ENCODE results near the gene GRIK2. TPM values are rescaled to one million over a fixed set of nuclear protein-coding genes. Genes with fewer than 3 reads are reported as not detected.

Gene GRIK2
- polyA plus RNA-seq, 1 experiment: 12.8 TPM

DNA sequence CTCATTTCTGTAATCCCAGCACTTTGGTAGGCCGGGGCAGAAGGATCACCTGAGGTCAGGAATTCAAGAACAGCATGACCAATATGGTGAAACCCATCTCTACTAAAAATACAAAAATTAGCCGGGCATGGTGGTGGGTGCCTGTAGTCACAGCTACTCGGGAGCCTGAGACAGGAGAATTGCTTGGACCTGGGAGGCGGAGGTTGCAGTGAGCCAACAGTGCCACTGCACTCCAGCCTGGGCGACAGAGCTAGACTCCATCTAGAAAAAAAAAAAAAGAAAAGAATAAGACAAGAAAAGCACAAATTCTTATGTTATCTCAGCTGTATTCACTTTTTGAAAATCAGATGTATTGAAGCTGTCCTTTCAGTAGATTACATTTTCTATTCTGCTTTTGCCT lies 289.4 kb downstream of the GRIK2 start:
- no peaks in the 10 kb centered on the region for H3K9me3 ChIP-seq (ENCODE audit: control insufficient read depth, insufficient read depth, low read length)
- CTCF ChIA-PET: interaction anchor here (1.0 kb wide), 1 partner anchor 1576 kb away, joined by 3 read pairs; no protein-coding TSS in a partner anchor
- H3K27ac ChIP-seq (ENCODE audit: low read depth, low read length): no peak overlapping the region
- no peaks in the 10 kb centered on the region for H3K27me3 ChIP-seq (ENCODE audit: control insufficient read depth, insufficient read depth, low read length)
- no peak for DNase-seq (ENCODE audit: low read depth, low spot score)
- POLR2A ChIA-PET: no interaction called here
- TF ChIP-seq CTCF (IDR thresholded peaks at IDR 0.05; ENCODE audit: low read depth, low read length): no peak
- H3K4me3 ChIP-seq (ENCODE audit: low read depth, low read length): no peak overlapping the region

- H3K9me3 ChIP-seq (ENCODE audit: control insufficient read depth, insufficient read depth, low read length): no peaks in the 10 kb centered on the region
- DNase-seq (ENCODE audit: low read depth, low spot score): no peak
Measured at GRCh38 chr6:101683884-101684283, 290.4 kb downstream of the GRIK2 start.

GRCh38 chr6:101686653-101687052 lies 293.1 kb downstream of the GRIK2 start:
- no peak overlapping the region for H3K27ac ChIP-seq (ENCODE audit: low read depth, low read length)
- no peaks in the 10 kb centered on the region for H3K9me3 ChIP-seq (ENCODE audit: control insufficient read depth, insufficient read depth, low read length)
- no peak for DNase-seq (ENCODE audit: low read depth, low spot score)
- ChIA-PET POLR2A (no interaction called here), CTCF (no interaction called here)
- H3K4me3 ChIP-seq (ENCODE audit: low read depth, low read length): no peak overlapping the region
- no peaks in the 10 kb centered on the region for H3K27me3 ChIP-seq (ENCODE audit: control insufficient read depth, insufficient read depth, low read length)
- no peak for TF ChIP-seq CTCF (IDR thresholded peaks at IDR 0.05; ENCODE audit: low read depth, low read length)

More at GRCh38 chr6:101683884-101684283, 290.4 kb downstream of the GRIK2 start:
- no peak overlapping the region for H3K4me3 ChIP-seq (ENCODE audit: low read depth, low read length)
- TF ChIP-seq CTCF (IDR thresholded peaks at IDR 0.05; ENCODE audit: low read depth, low read length): no peak
- no peak overlapping the region for H3K27ac ChIP-seq (ENCODE audit: low read depth, low read length)
- CTCF ChIA-PET: no interaction called here
- POLR2A ChIA-PET: no interaction called here
- H3K27me3 ChIP-seq (ENCODE audit: control insufficient read depth, insufficient read depth, low read length): no peaks in the 10 kb centered on the region

- CTCF ChIA-PET: no interaction called here
- no peak for DNase-seq (ENCODE audit: low read depth, low spot score)
- TF ChIP-seq CTCF (IDR thresholded peaks at IDR 0.05; ENCODE audit: low read depth, low read length): no peak
- no peak overlapping the region for H3K4me3 ChIP-seq (ENCODE audit: low read depth, low read length)
- H3K9me3 ChIP-seq (ENCODE audit: control insufficient read depth, insufficient read depth, low read length): no peaks in the 10 kb centered on the region
- no peak overlapping the region for H3K27ac ChIP-seq (ENCODE audit: low read depth, low read length)
- POLR2A ChIA-PET: no interaction called here
- no peaks in the 10 kb centered on the region for H3K27me3 ChIP-seq (ENCODE audit: control insufficient read depth, insufficient read depth, low read length)
Measured at GRCh38 chr6:101689156-101689555, 295.6 kb downstream of the GRIK2 start.

DNA sequence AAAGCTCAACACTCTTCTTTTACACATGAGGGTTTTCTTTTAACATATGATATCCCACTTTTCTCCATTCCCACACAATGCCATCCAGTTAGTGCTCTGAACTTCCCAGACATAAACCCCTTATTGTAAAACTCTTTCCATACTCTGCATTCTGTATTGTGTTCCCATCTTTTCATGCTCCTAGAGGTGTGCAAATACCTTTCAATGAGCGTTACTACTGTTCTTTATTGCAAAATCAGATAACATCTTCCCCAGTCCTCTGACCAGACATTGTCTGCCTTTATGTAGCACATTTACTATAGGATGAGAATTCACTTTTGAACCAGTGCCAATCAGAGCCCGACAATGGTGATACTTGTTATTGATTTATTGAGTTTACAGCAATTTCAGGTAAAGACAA lies 296.2 kb downstream of the GRIK2 start:
- Histone ChIP-seq H3K27ac (ENCODE audit: low read depth, low read length) (no peak overlapping the region), H3K9me3 (ENCODE audit: control insufficient read depth, insufficient read depth, low read length) (no peaks in the 10 kb centered on the region), H3K4me3 (ENCODE audit: low read depth, low read length) (no peak overlapping the region), H3K27me3 (ENCODE audit: control insufficient read depth, insufficient read depth, low read length) (no peaks in the 10 kb centered on the region)
- no peak for TF ChIP-seq CTCF (IDR thresholded peaks at IDR 0.05; ENCODE audit: low read depth, low read length)
- CTCF ChIA-PET: no interaction called here
- POLR2A ChIA-PET: no interaction called here
- DNase-seq (ENCODE audit: low read depth, low spot score): no peak
